NCI-H526 (cell line): ENCODE results near the gene ARMC7.
"Not testable (repeated sequence)": the region's sequence is repeated elsewhere in the genome, so short reads cannot be mapped to it uniquely, and the experiment has no call there.

ENCODE experiments used
- DNase-seq, 2 experiments: peaks; one replicate each; lab custom pipeline; 2025; lab: John Stamatoyannopoulos, UW

ARMC7 gene

DNA sequence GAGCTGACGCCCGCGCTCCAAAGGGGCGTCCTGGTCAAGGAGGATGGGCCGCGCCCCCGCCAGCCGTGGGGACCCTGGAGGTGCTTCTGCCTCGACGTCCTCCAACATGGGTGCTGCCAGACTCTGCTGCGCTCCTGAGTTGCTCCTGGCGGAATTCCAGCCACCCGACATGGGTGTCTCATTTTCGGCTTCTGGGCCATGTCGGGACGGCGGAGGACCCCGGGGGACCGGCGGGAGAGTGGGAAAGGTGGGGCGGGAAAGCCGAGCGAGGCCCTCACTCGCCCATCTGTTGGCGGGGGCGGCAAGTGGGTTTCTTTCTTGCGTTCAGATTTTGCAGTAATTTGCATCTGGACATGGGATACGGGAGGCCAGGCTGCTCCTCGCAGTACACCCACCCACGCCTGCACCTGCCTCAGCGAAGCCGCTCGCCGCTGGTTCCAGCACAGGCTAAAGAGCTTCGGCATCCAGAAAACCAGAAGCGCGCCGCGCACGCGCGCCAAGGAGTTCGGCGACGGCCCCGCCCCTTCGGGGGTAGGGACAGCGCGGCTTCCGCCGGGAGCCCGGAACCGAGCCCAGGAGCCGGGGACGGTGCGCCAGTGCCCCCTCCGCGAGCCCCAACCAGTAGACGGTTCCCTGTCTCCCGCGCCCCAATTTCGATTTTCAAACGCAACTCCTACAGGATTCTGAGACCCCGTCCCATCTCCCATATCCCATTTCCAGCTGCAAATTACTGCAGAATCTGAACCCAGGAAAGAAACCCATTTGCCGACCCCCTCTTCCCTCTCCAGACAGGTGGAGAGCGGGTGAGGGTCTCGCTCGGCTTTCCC is at the start of gene ARMC7:
Gene ARMC7 (plus strand): TSS at position 563 of the 827 bp plus-strand sequence. CDS start 320 bp downstream, outside the sequence.
- DNase-seq = peak; percentile 82 to 96

DNA sequence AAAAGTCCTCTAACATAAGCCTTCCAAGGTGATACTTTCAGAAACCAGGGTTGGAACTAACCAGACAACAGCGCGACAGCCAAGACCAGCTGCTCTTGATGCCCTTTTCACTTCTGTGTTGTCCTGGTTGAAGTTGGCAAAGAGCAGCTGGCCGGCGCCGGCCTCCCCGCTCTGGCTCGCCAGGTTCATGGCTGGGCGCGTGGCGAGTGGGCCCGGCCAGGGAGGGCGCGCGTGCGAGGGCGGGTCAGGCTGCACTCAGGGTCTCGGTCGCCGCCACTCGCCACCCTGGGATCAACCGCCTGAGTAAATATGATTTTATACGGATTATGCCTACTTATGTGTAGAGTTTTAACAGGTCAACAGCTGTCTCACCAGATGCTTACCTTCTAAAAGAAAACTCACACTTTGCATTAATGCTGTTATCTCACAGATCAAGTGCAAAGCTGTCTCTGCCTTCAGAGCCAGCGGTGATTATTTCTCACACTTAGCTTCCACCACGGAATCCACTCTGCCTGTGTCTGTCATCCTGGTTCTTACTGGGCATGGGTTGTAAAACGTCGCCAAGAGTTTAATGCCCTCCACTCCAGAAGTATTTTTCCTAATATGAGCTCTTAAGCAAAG is 49.2 kb upstream of the ARMC7 start:
- no peak for DNase-seq

DNA sequence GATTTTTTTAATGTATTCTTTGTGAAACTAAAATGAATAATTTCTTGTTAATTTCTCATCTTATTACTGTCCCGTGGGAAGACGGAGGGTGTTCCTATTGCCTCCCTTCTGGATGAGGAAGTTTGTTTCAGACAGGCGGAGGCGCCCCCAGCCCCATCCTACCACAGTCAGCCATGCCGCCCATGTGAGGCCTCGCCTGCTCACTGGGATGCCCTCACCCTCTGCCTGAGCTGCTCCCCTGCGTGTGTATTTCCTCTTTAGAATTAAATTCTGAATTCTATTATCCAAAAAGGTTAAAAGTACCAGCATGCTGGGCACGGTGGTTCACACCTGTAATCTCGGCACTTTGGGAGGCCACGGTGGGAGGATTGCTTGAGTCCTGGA is 48.7 kb upstream of the ARMC7 start:
- no peak for DNase-seq

DNA sequence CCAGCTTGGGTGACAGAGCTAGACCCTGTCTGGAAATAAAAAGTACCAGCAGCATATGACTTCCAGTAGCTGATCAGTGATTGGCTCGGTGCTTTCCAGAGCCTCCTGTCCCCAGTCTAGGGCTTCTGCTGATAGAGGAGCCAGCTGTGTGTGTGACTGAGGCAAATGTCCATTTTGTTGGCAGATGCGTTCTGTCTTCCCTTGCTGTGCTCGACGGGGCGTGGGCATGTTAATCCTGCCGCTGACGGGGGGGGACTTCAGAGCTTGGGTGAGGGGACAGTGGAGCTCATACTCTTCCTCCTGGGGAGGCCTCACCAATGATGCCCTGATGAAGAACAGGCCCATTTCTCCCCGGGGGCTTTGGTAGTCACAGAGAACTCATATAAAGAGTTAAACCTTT is 48.2 kb upstream of the ARMC7 start:
- no peak for DNase-seq

DNA sequence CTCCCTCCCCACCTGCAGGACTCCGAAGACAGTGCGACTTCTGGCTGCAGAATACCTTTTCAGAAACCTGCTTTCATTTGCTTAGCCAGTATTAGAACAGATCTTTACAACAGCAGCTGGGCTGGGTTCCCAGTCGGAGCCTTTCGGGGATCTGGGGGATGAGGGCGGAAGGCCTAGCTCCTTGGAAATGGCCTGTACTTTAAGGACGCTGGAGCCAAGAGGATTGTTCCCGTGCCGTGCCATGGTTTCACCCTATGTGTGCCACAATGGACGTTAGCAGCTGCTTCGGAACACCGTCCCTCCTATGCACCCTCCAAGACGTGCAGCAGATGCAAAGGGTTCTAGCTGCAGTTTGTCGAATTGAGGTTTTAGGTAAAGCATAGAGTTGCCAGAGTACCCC is 46.6 kb upstream of the ARMC7 start:
- no peak for DNase-seq

DNA sequence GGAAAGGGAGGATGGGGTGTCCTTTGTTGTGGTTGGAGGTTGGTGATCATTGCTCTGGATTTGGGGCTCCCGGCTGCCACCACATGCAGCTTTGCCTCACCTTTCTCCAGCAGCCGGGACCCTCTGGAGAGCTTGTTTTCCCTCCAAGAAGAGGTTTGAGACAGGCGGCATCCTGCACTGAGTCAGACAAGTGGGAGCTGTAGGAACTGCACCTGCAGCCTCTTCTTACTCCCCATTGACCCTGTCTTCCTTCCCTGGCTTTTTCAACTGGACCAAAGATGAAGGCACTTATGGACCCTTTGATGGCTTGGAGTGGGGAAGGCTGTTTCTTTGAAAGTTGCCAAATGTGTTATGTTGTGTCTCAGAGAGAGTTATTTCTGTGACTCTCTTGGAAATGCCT is 46.1 kb upstream of the ARMC7 start:
- no peak for DNase-seq

DNA sequence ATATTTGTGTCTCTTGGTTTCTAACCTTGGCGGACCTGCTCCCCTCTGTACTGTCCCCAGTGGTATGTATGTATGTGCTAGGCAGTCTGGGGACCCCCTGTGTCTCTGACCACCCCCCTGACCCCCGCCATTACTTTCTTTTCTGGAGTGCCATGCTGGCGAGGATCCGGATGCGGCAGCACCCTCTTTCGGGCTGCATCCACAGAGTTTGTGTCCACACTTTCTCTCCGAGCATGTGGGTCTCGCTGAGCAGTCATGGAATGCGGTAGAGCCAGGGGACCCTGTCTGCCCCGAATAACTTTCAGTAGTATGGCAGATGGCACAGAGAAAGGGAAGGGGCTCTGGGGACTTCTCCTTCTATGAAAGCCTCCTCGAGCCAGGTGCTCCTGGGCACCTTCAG is 45.7 kb upstream of the ARMC7 start:
- DNase-seq = no peak

DNA sequence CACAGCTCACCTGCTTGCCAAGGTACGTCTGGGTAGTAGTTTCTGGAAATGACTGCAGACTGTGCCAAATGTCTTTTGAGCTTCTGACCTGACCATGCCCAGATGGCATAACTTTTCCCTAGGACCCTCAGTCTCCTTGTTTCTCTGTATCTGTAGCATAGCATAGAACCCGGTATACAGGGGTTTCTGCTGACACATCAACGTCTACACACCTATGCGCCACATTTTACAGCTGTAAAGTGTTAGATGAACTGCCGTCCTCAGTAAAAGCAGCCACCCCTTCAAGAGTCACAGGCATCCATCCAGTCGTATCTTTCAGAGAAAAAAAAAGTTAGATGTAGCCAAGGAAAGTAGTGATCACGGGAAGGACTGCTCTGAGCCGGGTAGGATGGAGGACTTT is 45.3 kb upstream of the ARMC7 start:
- DNase-seq = no peak

DNA sequence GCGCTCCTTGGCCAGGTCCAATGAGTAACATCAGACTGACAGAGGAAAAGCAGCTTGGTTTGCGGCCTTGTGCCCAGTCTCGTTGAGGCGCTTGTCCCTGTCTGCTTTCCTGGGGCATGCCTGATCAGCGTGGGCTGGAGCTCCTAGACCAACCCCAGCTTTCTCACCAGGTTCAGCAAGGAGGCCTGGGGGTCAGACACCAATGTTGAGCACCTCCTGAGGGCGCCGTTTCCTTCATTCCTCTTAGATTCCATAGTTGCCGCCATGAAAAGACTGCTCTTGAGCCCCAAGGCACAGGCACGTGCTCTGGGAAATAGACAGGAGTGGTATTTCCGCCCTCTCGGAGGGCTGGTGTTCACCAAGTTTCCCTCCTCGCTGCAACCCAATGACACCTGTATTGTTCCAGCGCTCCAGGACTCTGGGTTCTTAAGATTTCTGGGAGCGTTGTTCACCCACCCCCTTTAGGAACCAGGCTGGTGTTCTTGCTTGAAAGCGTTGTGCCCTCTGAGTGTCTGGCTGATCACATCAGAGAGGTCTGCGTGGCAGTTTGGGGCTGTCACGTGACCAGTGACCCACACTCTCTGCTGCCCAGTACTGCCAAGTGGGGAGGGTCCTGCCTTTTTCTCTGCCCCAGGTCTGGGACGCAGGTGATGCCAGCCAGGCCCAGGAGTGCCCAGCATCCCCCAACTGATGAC is 44.8 kb upstream of the ARMC7 start:
- DNase-seq = no peak

DNA sequence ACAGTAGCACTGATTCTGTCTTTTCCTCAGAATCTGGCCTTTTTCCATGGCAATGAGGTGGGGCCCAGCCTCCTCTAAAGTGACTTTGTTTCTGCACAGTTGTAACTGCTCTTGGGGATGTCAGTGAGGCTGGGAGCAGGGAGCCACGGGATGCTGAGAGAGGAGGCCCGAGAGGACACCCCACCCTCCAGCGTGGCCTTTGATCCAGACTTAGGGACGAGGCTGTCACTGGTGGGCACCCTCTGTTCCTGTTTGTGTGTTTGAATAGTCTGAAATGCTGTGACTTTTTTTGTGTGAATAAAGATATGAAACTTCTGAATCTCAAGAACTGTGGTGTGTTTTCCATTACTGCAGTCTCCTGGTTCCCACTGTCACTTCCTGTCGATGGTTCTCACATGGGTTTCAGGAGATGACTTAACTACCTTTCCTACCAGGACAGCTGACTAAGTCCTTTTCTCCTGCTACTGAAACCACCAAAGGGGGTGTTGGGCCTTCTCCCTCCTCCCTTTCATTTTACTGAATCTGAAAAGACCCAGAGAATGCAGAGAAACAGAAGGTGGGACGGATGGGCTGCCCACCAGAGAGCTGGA is 44.1 kb upstream of the ARMC7 start:
- no peak for DNase-seq

DNA sequence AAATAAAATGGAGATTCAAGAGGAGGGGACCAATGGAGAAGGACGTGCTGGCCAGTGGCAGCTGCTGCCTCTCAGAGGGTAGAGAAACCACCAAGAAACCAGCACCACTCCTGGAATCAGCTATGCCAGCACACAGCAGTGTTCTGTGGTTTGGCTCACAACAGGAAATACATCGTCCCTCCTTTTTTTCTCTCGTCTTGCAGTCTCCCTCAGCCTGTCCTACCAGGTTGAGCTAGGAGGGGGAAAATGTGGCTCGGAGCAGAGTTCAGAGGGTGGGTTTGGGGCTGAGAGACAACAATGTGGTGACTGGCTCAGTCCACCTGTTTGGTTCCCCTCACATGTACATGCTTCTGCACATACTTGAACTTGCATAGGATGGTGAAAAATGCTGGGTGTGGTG is 41.9 kb upstream of the ARMC7 start:
- no peak for DNase-seq

DNA sequence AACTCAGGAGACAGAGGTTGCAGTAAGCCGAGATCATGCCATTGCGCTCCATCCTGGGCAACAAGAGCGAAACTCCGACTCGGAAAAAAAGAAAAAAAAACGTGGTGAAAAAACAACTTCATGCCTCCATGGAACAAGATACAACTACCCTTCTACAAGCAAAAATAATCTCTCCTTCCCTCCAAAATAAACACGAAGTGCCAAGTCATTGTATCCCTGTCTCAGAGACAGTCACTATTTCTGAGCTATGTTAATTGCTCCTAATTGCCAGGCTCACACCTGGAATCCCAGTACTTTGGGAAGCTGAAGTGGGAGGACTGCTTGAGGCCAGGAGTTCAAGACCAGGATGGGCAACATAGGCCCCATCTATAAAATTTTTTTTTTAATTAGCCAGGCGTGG is 41.0 kb upstream of the ARMC7 start:
- no peak for DNase-seq

DNA sequence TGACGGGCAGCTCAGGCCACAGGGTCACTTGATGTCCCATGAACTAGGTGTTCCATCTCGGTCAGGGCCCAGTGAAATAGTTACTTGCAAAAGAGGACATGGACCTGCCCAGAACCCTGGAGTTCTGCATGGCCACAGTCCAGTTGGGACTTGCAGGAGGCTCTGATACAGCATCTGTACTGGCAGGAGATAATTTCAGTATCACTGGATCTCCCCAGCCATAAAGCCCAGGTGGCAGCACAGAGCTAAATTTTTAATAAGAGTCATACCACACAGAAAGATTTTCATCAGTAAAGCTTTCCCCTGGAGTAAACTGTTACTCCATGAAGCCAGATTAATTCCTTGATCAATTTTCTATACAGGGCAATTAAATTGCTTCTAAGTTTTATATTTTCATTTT is 40.0 kb upstream of the ARMC7 start:
- DNase-seq = peak in 1 of 2 experiments; percentile 25

DNA sequence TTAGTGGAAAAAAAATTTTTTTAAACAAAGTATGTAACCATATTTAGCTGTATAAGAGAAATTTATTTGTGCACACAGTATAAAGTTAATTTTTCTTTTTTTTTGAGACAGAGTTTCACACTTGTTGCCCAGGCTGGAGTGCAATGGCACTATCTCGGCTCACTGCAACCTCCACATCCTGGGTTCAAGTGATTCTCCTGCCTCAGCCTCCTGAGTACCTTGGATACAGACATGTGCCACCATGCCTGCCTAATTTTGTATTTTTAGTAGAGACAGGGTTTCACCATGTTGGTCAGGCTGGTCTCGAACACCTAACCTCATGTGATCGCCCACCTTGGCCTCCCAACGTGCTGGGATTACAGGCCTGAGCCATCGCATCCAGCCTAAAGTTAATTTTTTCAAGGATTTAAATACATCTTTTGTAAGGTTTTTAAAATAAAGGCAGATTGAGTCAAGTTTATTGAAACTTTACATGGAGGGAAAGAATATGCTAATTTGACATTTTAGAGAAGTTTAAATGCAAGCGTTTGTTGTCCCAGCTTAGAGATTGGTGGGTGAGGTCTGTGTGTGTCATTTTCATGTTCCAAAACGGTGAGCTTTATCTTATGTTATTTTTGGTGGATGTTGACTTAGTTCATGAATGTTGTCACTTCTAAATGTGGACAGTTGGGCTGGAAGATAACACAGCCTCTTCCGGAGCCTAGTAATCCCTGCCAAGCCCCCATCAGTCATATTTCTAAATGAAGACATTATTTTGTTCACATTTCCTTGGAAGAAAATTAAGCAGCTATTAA is 38.1 kb upstream of the ARMC7 start:
- DNase-seq = not testable (repeated sequence)

DNA sequence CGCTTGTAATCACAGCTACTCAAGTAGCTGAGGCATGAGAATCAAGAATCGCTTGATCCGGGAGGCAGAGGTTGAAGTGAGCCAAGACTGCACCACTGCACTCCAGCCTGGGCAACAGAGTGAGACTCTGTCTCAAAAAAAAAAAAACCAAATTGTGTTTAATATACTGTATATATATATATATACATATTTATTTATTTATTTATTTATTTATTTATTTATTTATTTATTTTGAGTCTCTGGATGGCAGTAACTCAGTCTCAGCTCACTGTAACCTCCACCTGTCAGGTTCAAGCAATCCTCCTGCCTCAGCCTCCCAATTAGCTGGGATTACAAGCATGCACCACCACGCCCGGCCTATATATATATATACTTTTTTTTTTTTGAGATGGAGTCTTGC is 36.9 kb upstream of the ARMC7 start:
- not testable (repeated sequence) for DNase-seq

DNA sequence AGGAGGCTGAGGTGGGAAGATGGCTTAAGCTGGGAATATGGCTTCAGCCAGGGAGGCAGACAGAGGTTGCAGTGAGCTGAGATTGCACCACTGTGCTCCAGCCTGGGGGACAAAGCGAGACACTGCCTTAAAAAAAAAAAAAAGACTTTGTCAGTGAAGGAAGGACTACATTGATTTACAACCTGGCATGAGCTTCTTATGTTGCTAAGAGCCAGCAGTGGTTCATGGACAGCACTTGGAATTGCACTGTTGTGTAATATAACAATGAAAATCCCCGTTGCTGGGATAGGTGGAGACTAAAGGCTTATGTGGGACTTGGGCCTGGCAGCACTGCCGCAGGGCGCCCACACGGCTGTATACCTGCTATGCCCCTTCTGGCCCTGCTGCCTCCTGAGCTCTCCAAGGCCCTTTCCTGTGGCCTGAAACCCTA is 36.1 kb upstream of the ARMC7 start:
- no peak for DNase-seq

DNA sequence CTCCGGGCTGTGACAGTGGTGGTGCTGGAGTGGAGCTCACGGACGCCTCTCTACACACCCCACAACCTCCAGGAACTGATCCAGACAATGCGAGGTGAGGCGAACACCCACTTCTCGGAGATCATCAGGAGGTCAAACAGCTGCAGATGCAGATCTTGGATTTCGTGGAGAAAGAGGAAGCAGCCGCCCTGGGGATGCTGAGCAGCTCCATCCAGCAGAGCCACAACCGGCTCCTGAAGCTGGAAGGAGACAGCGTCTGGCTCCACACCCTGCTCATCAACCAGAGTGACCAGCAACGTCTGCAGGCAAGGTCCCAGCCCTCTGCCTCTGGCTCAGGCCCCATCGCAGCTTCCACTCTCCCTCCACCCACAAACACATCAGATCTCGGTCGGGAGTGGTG is 35.2 kb upstream of the ARMC7 start:
- DNase-seq = no peak

DNA sequence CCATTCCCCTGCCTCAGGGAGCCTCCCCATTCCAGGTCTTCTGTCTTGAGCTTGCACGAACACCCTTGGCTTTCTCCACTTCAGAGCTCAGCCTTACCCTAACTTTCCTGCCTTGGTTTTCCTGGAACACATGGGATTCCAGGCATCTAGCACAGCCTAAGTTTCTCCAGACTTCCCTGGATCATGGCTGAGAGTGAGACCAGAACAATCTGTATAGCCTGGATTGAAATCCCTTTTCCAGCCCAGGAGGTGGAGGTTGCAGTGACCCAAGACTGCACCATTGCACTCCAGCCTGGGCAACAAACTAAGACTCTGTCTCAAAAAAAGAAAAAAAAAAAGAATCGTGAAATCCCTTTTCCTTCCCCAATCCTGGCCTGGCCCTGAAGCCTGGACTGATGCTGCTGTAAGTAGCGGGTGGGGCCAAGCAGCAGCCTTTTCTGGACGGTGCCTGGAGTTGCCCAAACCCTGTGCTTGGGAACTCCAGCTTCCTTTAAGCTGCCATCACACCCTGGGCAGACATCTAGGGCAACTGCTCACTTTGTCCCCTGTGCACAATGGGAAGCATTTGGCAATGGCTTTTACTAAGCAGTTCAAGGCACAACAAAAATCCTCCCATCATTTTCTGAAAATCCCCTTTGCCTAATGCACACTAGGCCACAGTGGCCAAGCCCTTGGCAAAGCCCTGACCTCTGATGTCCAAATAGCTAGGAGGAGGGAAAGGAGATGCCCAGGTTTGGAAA is 34.0 kb upstream of the ARMC7 start:
- no peak for DNase-seq

DNA sequence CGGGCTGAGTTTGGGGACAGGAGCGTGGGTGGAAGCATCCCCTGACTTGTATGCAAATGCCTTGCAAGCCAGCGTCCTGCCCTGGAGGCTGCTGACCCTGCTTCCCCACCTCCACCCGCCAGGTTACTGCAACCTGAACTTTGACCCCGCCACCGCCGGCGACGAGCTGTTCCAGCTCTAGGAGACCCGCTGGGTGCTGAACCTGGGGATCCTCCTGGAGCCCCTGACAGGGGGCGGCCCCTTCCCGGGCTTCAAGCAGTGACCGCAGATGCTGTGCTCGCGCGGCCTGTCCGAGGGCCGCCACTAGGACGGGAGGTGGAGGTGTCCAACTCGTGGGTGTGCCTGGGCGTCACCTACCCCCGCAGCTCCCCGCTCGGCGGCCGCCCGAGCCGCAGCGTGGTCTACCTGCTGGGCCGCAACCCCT is 32.7 kb upstream of the ARMC7 start:
- DNase-seq = no peak

DNA sequence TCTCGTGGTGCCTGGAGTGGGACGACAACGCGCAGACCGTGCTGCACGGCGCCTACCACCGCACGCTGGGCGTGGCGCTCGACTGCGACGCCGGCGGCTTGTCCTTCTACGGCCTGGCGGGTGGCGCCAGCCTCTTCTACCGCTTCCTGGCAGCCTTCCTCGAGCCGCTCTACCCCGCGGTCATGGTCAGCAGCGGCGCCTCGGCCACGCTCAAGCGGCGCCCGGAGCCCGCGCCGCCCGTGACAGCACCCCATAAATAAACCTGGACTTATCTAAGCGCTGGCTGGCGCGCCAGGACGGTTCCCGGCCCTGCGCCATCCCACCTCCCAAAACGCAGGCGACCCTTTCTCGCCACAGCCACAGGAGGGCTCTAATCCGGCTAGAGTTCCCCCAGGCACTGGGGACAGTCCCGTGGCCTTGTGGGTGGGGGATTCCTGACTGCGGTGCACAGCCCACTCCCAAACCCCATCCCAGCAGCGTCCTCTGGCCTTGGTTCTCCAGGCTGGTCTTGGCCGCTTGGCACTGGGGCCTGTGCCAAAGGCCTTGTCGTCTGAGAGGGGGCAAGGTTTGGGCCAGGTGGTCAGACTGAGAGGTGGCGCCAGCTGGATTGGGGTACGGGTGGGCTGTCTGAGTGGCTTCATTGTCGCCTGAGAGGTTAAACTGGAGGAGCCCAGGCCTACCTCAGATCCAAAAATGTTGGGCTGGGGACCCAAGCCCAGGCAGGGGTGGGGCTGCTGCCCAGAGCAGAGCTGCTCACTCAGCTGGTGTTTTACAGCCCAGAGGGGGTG is 32.1 kb upstream of the ARMC7 start:
- no peak for DNase-seq
